Neutrophil (primary cell): ENCODE results near the gene FZD8.

Experiments used
- H3K27ac ChIP-seq: fragments of 200-600 bp; sonication (generic); 2 replicates; pipeline ENCODE4 v1.5.1; 2016; ENCODE audit warnings: mild to moderate bottlenecking, moderate library complexity
- H3K27me3 ChIP-seq: fragments of 200-600 bp; sonication (generic); 2 replicates; pipeline ENCODE4 v1.6.0; 2016; ENCODE audit warnings: mild to moderate bottlenecking
- H3K36me3 ChIP-seq: fragments of 200-600 bp; sonication (generic); 2 replicates; pipeline ENCODE4 v1.5.1; 2017
- H3K4me1 ChIP-seq, 2 experiments: fragments of 200-600 bp in 1 of 2; sonication (generic) in 1 of 2; 1 replicate in 1 of 2; 2 replicates in 1 of 2; pipeline versions ENCODE4 v1.5.1 to v1.6.1; 2013 to 2016; ENCODE audit warnings: low read depth in 1 of 2, low read length in 1 of 2, mild to moderate bottlenecking in 1 of 2, moderate library complexity in 1 of 2; ENCODE audit not compliant: control insufficient read depth in 1 of 2, insufficient read depth in 1 of 2
- H3K4me3 ChIP-seq, 2 experiments: fragments of 200-600 bp in 1 of 2; sonication (generic) in 1 of 2; 1 replicate in 1 of 2; 2 replicates in 1 of 2; pipeline ENCODE4 v1.5.1; 2013 to 2016; ENCODE audit warnings: low read depth in 1 of 2, low read length in 1 of 2, mild to moderate bottlenecking in 1 of 2, moderate library complexity in 1 of 2
- H3K9me3 ChIP-seq: fragments of 200-600 bp; sonication (generic); 2 replicates; pipeline ENCODE4 v1.5.1; 2016
- CTCF ChIP-seq: fragments of 200-600 bp; sonication (generic); IDR thresholded peaks from 2 replicates; pipeline ENCODE4 v1.5.1; 2016; ENCODE audit warnings: antibody characterized with exemption

FZD8 gene

GRCh38 chr10:35588836-35589235, 53.3 kb downstream of the FZD8 start:
- Histone ChIP-seq H3K4me1 (peaks cover 27 to 28% of the 10 kb centered on the region in 2 experiments), H3K4me3 (no peak overlapping the region), H3K9me3 (no peaks in the 10 kb centered on the region), H3K27ac (no peak overlapping the region), H3K36me3 (no peaks in the 10 kb centered on the region), H3K27me3 (peaks cover 15% of the 10 kb centered on the region)
- TF ChIP-seq CTCF = no peak
